ENCODE results near the gene BCAR1. TPM values are rescaled to one million over a fixed set of nuclear protein-coding genes. Genes with fewer than 3 reads are reported as not detected.

The BCAR1 gene
- total RNA-seq, 1 experiment from 2014 or later: 120 TPM

- no peaks in the 10 kb centered on the region for H3K27me3 ChIP-seq (ENCODE audit: control insufficient read depth, insufficient read depth, low read length)
- in situ Hi-C loops (cut with HindIII; ENCODE audit: low pct_unique_long_range_greater_than_20kb, low sequenced_read_pairs) (no loop called here), intact Hi-C loops (cut with micrococcal nuclease; ENCODE audit: unreplicated experiment) (no loop called here)
- CTCF ChIA-PET: no interaction called here
- DNase-seq (ENCODE audit: low read depth, low spot score) (no peak), ATAC-seq (no peak)
- no peaks in the 10 kb centered on the region for H3K36me3 ChIP-seq (ENCODE audit: control insufficient read depth, insufficient read depth, low read length)
- peaks cover 64% of the 10 kb centered on the region for H3K4me1 ChIP-seq (ENCODE audit: control insufficient read depth, insufficient read depth, low read length)
- POLR2A ChIA-PET: no interaction called here
- TF ChIP-seq TCF7L2 (IDR thresholded peaks at IDR 0.05; ENCODE audit: low read depth, low read length) (no peak), CTCF (IDR thresholded peaks at IDR 0.05) (no peak), SIN3A (IDR thresholded peaks at IDR 0.05; ENCODE audit: borderline replicate concordance, insufficient read depth, low read depth, low read length) (no peak), POLR2AphosphoS5 (IDR thresholded peaks at IDR 0.05; ENCODE audit: low read depth, low read length) (no peak), REST (IDR thresholded peaks at IDR 0.05; ENCODE audit: insufficient read depth in 1 of 2, low read depth in 2 of 2, low read length in 1 of 2) (no peak)
- no peaks in the 10 kb centered on the region for H3K9me3 ChIP-seq (ENCODE audit: control insufficient read depth, insufficient read depth, low read depth, low read length)
- peak overlapping the region; percentile 95 for H3K27ac ChIP-seq (ENCODE audit: low read length)
- BruUV-seq (replicated peaks): no TSS peak
- peak overlapping the region in 1 of 2 experiments; percentile 18; a peak in 2 of 4 replicates for H3K4me3 ChIP-seq (ENCODE audit: low read depth in 2 of 2, low read length in 2 of 2)
Measured at GRCh38 chr16:75247249-75247648, 4.2 kb downstream of the BCAR1 start.

- ATAC-seq (no peak), DNase-seq (ENCODE audit: low read depth, low spot score) (no peak)
- ChIA-PET POLR2A (no interaction called here), CTCF (no interaction called here)
- no peaks in the 10 kb centered on the region for H3K9me3 ChIP-seq (ENCODE audit: control insufficient read depth, insufficient read depth, low read depth, low read length)
- H3K27me3 ChIP-seq (ENCODE audit: control insufficient read depth, insufficient read depth, low read length): no peaks in the 10 kb centered on the region
- H3K27ac ChIP-seq (ENCODE audit: low read length): peak overlapping the region; percentile 95
- H3K4me3 ChIP-seq (ENCODE audit: low read depth in 2 of 2, low read length in 2 of 2): 0 out of 4 replicates have a peak overlapping the region, but pooled peaks of 1 of the 2 experiments have one; percentile 14
- no TSS peak for BruUV-seq (replicated peaks)
- H3K36me3 ChIP-seq (ENCODE audit: control insufficient read depth, insufficient read depth, low read length): no peaks in the 10 kb centered on the region
- peaks cover 61% of the 10 kb centered on the region for H3K4me1 ChIP-seq (ENCODE audit: control insufficient read depth, insufficient read depth, low read length)
- in situ Hi-C loops (cut with HindIII; ENCODE audit: low pct_unique_long_range_greater_than_20kb, low sequenced_read_pairs): no loop called here
- TF ChIP-seq CTCF (IDR thresholded peaks at IDR 0.05) (no peak), TCF7L2 (IDR thresholded peaks at IDR 0.05; ENCODE audit: low read depth, low read length) (no peak), REST (IDR thresholded peaks at IDR 0.05; ENCODE audit: insufficient read depth in 1 of 2, low read depth in 2 of 2, low read length in 1 of 2) (no peak), SIN3A (IDR thresholded peaks at IDR 0.05; ENCODE audit: borderline replicate concordance, insufficient read depth, low read depth, low read length) (no peak), POLR2AphosphoS5 (IDR thresholded peaks at IDR 0.05; ENCODE audit: low read depth, low read length) (no peak)
- intact Hi-C loops (cut with micrococcal nuclease; ENCODE audit: unreplicated experiment): no loop called here
Measured at GRCh38 chr16:75246504-75247205, 4.8 kb downstream of the BCAR1 start.

All from Panc1 (cell line).